Endothelial cell of umbilical vein (primary cell): Measurements from ENCODE around the gene PIEZO2. TPM values are rescaled to one million over a fixed set of nuclear protein-coding genes. Genes with fewer than 3 reads are reported as not detected.

Experiments
- BruUV-seq: library from RNA; stranded (reverse); fragments of 400-500 nt; replicated peaks from 2 replicates; lab custom pipeline; 2021; lab: Mats Ljungman, UMichigan
- CTCF ChIA-PET: fragments of 300-600, 350-600 bp; sonication (Branson Sonifier 250); formaldehyde crosslinking; loops from one replicate; lab custom pipeline; 2021; ENCODE audit warnings: antibody characterized with exemption, inconsistent platforms; lab: Charles Lee
- POLR2A ChIA-PET: fragments of 300-600, 350-600 bp; sonication (Branson Sonifier 250); formaldehyde crosslinking; loops from one replicate; lab custom pipeline; 2021; ENCODE audit warnings: antibody characterized with exemption, inconsistent platforms; lab: Charles Lee
- DNase-seq: peaks from one replicate; pipeline ENCODE4 v3.0.0-alpha.2; 2011; ENCODE audit warnings: low read depth, low spot score
- FAIRE-seq: peaks from 2 replicates; lab custom pipeline; 2011; peaks lifted over from hg19 to GRCh38; lab: Jason Lieb, UNC
- H2AFZ ChIP-seq: 2 replicates; pipeline ENCODE4 v1.6.0; 2012; ENCODE audit warnings: low read depth, low read length, control low read depth, inconsistent platforms
- H3K27ac ChIP-seq: 2 replicates; pipeline ENCODE4 v1.5.1; 2011; ENCODE audit warnings: low read depth, mild to moderate bottlenecking, control low read depth, low read length, moderate library complexity; ENCODE audit not compliant: insufficient read depth
- H3K27me3 ChIP-seq, 2 experiments: 2 replicates each; pipeline versions ENCODE4 v1.6.0 to v1.6.1; 2011; ENCODE audit warnings: low read length in 2 of 2, mixed read lengths in 1 of 2; ENCODE audit not compliant: control insufficient read depth in 2 of 2, insufficient read depth in 2 of 2
- H3K36me3 ChIP-seq, 2 experiments: 2 replicates in 1 of 2; 3 replicates in 1 of 2; pipeline ENCODE4 v1.5.1; 2011; ENCODE audit warnings: low read length in 2 of 2, mild to moderate bottlenecking in 1 of 2, moderate library complexity in 1 of 2; ENCODE audit not compliant: control insufficient read depth in 2 of 2, insufficient read depth in 2 of 2; ENCODE audit errors: extremely low read depth in 1 of 2
- H3K4me1 ChIP-seq: 3 replicates; pipeline ENCODE4 v1.5.1; 2011; ENCODE audit warnings: mild to moderate bottlenecking, low read length; ENCODE audit not compliant: control insufficient read depth, insufficient read depth; ENCODE audit errors: extremely low read depth
- H3K4me2 ChIP-seq: 2 replicates; pipeline ENCODE4 v1.6.1; 2011; ENCODE audit warnings: low read length, control low read depth, mixed read lengths; ENCODE audit not compliant: insufficient read depth
- H3K4me3 ChIP-seq, 3 experiments: fragments of 200-600 bp in 1 of 3; sonication (generic), shearing (Covaris generic) in 1 of 3; replicated peaks in 1 of 3; 2 replicates each; pipeline ENCODE4 v1.5.1; 2011 to 2016; ENCODE audit warnings: control low read depth in 3 of 3, low read length in 3 of 3, mild to moderate bottlenecking in 2 of 3, inconsistent platforms in 1 of 3, low read depth in 1 of 3, moderate library complexity in 1 of 3; ENCODE audit not compliant: insufficient read depth in 1 of 3
- H3K79me2 ChIP-seq: 2 replicates; pipeline ENCODE4 v1.6.0; 2012; ENCODE audit warnings: low read length, inconsistent platforms; ENCODE audit not compliant: control insufficient read depth, insufficient read depth
- H3K9ac ChIP-seq: replicated peaks from 2 replicates; pipeline ENCODE3; 2011; ENCODE audit warnings: low read length, control low read depth; ENCODE audit not compliant: insufficient read depth; ENCODE audit errors: extremely low read depth
- H3K9me1 ChIP-seq: replicated peaks from 3 replicates; pipeline ENCODE4 v1.6.0; 2011; ENCODE audit warnings: mild to moderate bottlenecking, low read length; ENCODE audit not compliant: control insufficient read depth, insufficient read depth; ENCODE audit errors: extremely low read depth
- H3K9me3 ChIP-seq: replicated peaks from 2 replicates; pipeline ENCODE4 v1.5.1; 2012; ENCODE audit warnings: low read length, inconsistent platforms; ENCODE audit not compliant: control insufficient read depth, insufficient read depth
- H4K20me1 ChIP-seq: replicated peaks from 2 replicates; pipeline ENCODE3; 2011; ENCODE audit warnings: mild to moderate bottlenecking, low read length; ENCODE audit not compliant: control insufficient read depth, insufficient read depth; ENCODE audit errors: extremely low read depth
- CTCF ChIP-seq, 2 donors: IDR thresholded peaks; 1 replicate in 1 of 2; 2 replicates in 1 of 2; pipeline ENCODE4 v1.5.1; 2011; ENCODE audit warnings: low read length in 2 of 2, mild to moderate bottlenecking in 2 of 2, moderate library complexity in 2 of 2, control low read depth in 1 of 2, inconsistent platforms in 1 of 2, low read depth in 1 of 2; ENCODE audit not compliant: insufficient read depth in 1 of 2; ENCODE audit errors: extremely low read depth in 1 of 2
- EZH2 ChIP-seq: IDR thresholded peaks from 2 replicates; pipeline ENCODE4 v1.6.1; 2012; ENCODE audit warnings: borderline replicate concordance, low read depth, mild to moderate bottlenecking, moderate library complexity, low read length, inconsistent platforms; ENCODE audit not compliant: severe bottlenecking
- FOS ChIP-seq: IDR thresholded peaks from 2 replicates; pipeline ENCODE4 v1.6.1; 2011; ENCODE audit warnings: mild to moderate bottlenecking, low read length, moderate library complexity, borderline replicate concordance; ENCODE audit not compliant: insufficient read depth
- GATA2 ChIP-seq: IDR thresholded peaks from 2 replicates; pipeline ENCODE4 v1.7.0; 2011; ENCODE audit warnings: low read depth, mild to moderate bottlenecking, moderate library complexity, mixed read lengths, low read length; ENCODE audit not compliant: insufficient read length, insufficient read depth
- JUN ChIP-seq: IDR thresholded peaks from 2 replicates; pipeline ENCODE4 v1.6.1; 2011; ENCODE audit warnings: borderline replicate concordance, low read depth; ENCODE audit not compliant: insufficient read length, insufficient read depth
- MAX ChIP-seq: IDR thresholded peaks from 2 replicates; pipeline ENCODE4 v1.6.1; 2011; ENCODE audit not compliant: insufficient read depth, insufficient read length
- MYC ChIP-seq: IDR thresholded peaks from one replicate; pipeline ENCODE4 v1.6.1; 2011; ENCODE audit warnings: mild to moderate bottlenecking, low read depth, low read length
- POLR2A ChIP-seq: IDR thresholded peaks from 2 replicates; pipeline ENCODE4 v1.6.1; 2012; ENCODE audit warnings: low read depth, mild to moderate bottlenecking, control low read depth, low read length
- POLR2AphosphoS5 ChIP-seq: IDR thresholded peaks from 2 replicates; pipeline ENCODE4 v1.6.1; 2012; ENCODE audit warnings: low read depth, mild to moderate bottlenecking, control low read depth, low read length, moderate library complexity; ENCODE audit not compliant: insufficient read depth
- dilution Hi-C: fragments of 300-500 bp; cut with MboI; formaldehyde crosslinking; loops from one replicate; pipeline ENCODE4 v1.15.0; 2019; ENCODE audit warnings: low sequenced_read_pairs; ENCODE audit not compliant: extremely low pct_ligation_motif_present
- intact Hi-C: fragments of 100-400 bp; cut with micrococcal nuclease; formaldehyde crosslinking; loops from one replicate; pipeline ENCODE4 v1.10.0; 2022
- polyA plus RNA-seq, 4 experiments: library from polyadenylated mRNA; depleted of rRNA in 3 of 4; stranded (reverse) in 3 of 4; unstranded in 1 of 4; fragments of >200 nt; gene quantifications; 2 replicates each; pipeline versions ENCODE4 v1.2.1 to v1.2.3, GENCODE V29; 2011 to 2012; ENCODE audit warnings: missing spikeins in 1 of 4
- total RNA-seq: library from RNA; stranded (reverse); gene quantifications from 2 replicates; pipeline ENCODE4 v1.2.3, GENCODE V29; 2021

PIEZO2 gene
- total and polyA plus RNA-seq, 2 donors (not counting 3 experiments of a cell fraction or from before 2014, with no cell fraction given) = 1.7 to 11.2 TPM

GRCh38 chr18:10995550-10995949 lies 153.8 kb downstream of the PIEZO2 start:
- no peak overlapping the region for H3K4me2 ChIP-seq
- ChIA-PET CTCF (no interaction called here), POLR2A (no interaction called here)
- H3K4me1 ChIP-seq = no peaks in the 10 kb centered on the region
- H3K9me3 ChIP-seq = no peaks in the 10 kb centered on the region
- H4K20me1 ChIP-seq = no peaks in the 10 kb centered on the region
- H3K4me3 ChIP-seq = no peak overlapping the region
- H3K79me2 ChIP-seq = no peaks in the 10 kb centered on the region
- no peak overlapping the region for H2AFZ ChIP-seq
- no peak for DNase-seq
- intact Hi-C loops = no loop called here
- H3K27me3 ChIP-seq = no peaks in the 10 kb centered on the region
- dilution Hi-C loops = no loop called here
- no TSS peak for BruUV-seq
- H3K9me1 ChIP-seq = no peaks in the 10 kb centered on the region
- TF ChIP-seq POLR2AphosphoS5 (no peak), GATA2 (no peak), FOS (no peak), POLR2A (no peak), MYC (no peak), MAX (no peak), EZH2 (no peak), JUN (no peak), CTCF (IDR thresholded peaks at IDR 0.05; ENCODE audit: extremely low read depth in 1 of 2, insufficient read depth in 1 of 2, low read depth in 1 of 2, low read length in 2 of 2) (no peak)
- no peaks in the 10 kb centered on the region for H3K36me3 ChIP-seq
- H3K27ac ChIP-seq = no peak overlapping the region
- H3K9ac ChIP-seq = no peak overlapping the region
- no peak for FAIRE-seq
